AG04449 (cell line): ENCODE measurements around the gene OR10G2.

ENCODE experiments used
- CTCF ChIA-PET: fragments of 350-600 bp; formaldehyde crosslinking; extraction: SDS; loops from one replicate; lab custom pipeline; 2021; ENCODE audit warnings: antibody characterized with exemption; lab: Yijun Ruan, JAX
- POLR2A ChIA-PET: fragments of 400-600, 350-600 bp; formaldehyde crosslinking; extraction: SDS; loops from one replicate; lab custom pipeline; 2020; ENCODE audit warnings: antibody characterized with exemption, inconsistent platforms; lab: Yijun Ruan, JAX
- DNase-seq: peaks from one replicate; pipeline ENCODE4 v3.0.0-alpha.2; 2010; ENCODE audit warnings: low read depth, low spot score
- H3K4me3 ChIP-seq: 2 replicates; pipeline ENCODE4 v1.5.1; 2011; ENCODE audit warnings: low read depth, mild to moderate bottlenecking, control low read depth, low read length
- TF ChIP-seq, protein P1 (sequence below): IDR thresholded peaks from one replicate; pipeline ENCODE4 v1.5.1; 2011; ENCODE audit warnings: mild to moderate bottlenecking, moderate library complexity, low read length, control low read depth, inconsistent platforms; ENCODE audit not compliant: insufficient read depth; ENCODE audit errors: missing control alignments

Gene OR10G2

DNA sequence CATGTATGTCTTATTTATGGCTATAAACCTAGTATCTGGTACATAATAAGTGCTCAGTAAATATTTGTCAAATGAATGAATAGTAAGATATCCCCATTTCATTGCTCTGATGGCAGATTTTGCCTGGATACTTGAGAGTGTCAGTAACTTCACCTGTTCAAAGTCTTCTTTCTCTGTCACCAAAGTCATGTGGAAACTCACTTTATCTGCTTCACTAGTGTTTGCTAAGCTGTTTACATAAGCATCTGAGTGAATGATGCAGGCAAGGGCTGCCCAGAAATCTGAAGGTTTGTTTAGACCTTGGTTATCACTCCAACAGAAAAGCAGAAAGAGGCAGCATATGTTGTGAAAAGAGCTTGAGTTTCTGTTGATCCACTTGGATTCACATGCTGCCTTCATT lies 34.5 kb upstream of the OR10G2 start:
- POLR2A ChIA-PET, result no interaction called here
- no peak for DNase-seq
- H3K4me3 ChIP-seq, result no peak overlapping the region
- TF ChIP-seq, protein P1, sequence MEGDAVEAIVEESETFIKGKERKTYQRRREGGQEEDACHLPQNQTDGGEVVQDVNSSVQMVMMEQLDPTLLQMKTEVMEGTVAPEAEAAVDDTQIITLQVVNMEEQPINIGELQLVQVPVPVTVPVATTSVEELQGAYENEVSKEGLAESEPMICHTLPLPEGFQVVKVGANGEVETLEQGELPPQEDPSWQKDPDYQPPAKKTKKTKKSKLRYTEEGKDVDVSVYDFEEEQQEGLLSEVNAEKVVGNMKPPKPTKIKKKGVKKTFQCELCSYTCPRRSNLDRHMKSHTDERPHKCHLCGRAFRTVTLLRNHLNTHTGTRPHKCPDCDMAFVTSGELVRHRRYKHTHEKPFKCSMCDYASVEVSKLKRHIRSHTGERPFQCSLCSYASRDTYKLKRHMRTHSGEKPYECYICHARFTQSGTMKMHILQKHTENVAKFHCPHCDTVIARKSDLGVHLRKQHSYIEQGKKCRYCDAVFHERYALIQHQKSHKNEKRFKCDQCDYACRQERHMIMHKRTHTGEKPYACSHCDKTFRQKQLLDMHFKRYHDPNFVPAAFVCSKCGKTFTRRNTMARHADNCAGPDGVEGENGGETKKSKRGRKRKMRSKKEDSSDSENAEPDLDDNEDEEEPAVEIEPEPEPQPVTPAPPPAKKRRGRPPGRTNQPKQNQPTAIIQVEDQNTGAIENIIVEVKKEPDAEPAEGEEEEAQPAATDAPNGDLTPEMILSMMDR, result no peak
- CTCF ChIA-PET, result no interaction called here

DNA sequence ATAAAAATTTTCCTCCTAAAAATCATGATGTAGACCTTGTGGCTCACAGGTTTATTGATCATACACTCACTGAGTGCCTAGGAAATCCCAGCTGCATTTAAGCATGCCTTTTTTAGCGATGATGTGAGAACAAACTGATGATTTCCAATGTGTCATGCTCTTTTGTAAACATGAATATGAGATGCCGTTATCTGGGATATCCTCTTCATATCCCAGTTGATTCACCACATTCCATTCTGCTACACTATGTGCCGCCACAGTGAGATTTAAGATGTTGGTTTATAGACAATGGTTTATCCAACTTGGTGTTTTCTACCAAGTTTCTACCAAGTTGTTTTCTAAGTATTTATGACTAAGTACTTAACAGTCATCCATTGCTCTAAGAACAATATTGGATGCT lies 33.6 kb upstream of the OR10G2 start:
- no peak for DNase-seq
- no peak overlapping the region for H3K4me3 ChIP-seq
- ChIA-PET POLR2A (no interaction called here), CTCF (no interaction called here)
- TF ChIP-seq, protein P1, result no peak

DNA sequence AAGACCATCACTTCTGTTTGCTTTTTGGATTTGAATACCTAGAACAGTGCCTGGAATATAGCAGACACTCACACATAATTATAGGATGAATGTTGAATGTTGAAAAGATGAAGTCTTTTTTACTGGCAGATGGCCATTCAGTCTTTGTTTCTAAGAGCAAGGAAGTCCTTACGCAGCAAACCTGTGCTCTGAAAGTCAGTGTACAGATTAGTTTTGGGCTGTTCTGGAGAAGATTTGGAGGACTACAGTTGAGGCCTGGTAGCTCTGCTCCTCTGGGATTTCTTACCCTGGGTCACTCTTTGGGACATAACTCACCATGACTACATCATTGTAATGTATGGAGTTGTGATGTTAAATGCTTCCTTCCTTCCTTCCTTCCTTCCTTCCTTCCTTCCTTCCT lies 22.2 kb upstream of the OR10G2 start:
- CTCF ChIA-PET, result no interaction called here
- no peak for DNase-seq
- TF ChIP-seq, protein P1, result no peak
- POLR2A ChIA-PET, result no interaction called here
- no peak overlapping the region for H3K4me3 ChIP-seq

DNA sequence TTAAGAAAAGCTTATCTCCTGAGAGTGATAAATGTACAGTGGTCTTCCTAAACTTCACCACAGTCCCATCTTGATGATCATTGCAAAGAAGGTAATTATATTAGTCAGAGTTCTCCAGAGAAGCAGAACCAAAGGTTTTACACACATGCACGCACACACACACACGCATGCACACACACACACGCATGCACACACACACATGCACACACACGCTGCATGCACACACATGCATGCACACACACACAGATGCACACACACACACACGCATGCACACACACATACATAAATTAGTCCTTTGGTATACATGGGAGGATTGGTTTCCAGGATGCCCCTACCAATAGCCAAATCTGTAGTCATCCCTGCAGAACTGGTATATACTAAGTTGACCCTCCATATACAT lies 19.5 kb upstream of the OR10G2 start:
- ChIA-PET CTCF (no interaction called here), POLR2A (no interaction called here)
- no peak overlapping the region for H3K4me3 ChIP-seq
- no peak for DNase-seq
- TF ChIP-seq, protein P1, result no peak

DNA sequence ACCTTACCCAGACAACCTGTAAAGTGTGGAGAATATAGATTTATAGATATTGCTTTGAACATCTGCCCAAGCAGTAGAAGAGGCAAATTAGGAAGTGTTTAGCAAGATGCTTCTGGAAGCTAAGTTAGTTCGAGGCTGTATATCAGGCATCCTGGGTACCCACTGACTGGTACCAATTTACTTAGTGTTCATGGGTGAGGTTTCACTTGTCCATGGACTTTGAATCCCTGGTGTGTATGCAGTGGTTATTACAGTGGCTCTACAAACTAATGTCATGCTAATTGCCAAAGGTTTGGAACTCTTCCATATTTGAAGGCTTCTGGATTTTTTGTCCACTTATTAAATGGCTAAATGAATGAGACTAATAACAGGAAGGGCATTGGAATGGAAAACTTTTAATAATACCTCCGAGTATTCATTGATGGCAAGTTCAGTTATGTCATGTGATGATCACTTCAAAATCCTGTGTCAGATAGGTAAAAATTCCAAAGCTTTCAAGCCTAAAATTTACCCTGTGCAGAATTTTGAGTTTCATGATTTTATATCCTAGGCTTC lies 18.7 kb upstream of the OR10G2 start, which contains the start of gene OR4E2:
OR4E2 (plus strand) TSS at position 505 of the 555 bp plus-strand sequence. CDS start 11,248 bp downstream, outside the sequence.
- no peak for DNase-seq
- TF ChIP-seq, protein P1, result no peak
- ChIA-PET CTCF (no interaction called here), POLR2A (no interaction called here)
- no peak within 1 kb of the TSS for H3K4me3 ChIP-seq

DNA sequence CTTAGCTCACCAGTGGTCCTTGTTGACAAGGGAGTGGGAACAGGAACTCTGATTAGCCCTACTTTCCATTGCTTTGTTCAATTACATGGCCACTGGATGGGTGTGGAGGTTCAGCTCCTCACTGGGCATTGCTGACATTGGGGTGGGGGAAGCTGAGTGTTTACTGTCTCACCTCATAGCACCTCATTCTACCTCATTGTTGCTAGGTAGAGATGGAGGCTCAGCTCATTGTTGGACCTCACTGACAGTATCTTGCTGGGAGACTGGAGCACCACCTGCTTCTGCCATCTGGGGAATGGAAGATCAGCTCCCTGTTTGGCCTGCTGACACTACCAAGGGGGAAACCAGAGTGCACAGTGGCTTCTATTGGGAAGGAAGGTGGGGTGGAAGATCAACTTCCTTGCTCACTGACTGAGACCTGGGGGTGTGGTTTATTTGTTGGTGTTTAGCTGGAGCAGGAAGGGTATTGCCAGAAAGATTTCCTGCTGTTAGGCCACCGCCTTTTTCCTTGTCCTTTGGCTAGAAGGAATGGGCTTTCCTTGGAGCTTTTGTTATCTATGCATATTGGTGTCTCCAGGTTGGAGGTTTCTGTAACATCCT lies 17.6 kb upstream of the OR10G2 start:
- CTCF ChIA-PET, result no interaction called here
- no peak for DNase-seq
- POLR2A ChIA-PET, result no interaction called here
- TF ChIP-seq, protein P1, result no peak
- no peak overlapping the region for H3K4me3 ChIP-seq
